HG02981 (cell line): Measurements from ENCODE around the gene DCST1.

Experiments
- ATAC-seq: cut with Tn5 transposase; IDR thresholded peaks from one replicate; pipeline ENCODE4 v1.9.1; 2021; ENCODE audit warnings: mild to moderate bottlenecking, moderate library complexity; ENCODE audit not compliant: unreplicated experiment

DCST1 gene

DNA sequence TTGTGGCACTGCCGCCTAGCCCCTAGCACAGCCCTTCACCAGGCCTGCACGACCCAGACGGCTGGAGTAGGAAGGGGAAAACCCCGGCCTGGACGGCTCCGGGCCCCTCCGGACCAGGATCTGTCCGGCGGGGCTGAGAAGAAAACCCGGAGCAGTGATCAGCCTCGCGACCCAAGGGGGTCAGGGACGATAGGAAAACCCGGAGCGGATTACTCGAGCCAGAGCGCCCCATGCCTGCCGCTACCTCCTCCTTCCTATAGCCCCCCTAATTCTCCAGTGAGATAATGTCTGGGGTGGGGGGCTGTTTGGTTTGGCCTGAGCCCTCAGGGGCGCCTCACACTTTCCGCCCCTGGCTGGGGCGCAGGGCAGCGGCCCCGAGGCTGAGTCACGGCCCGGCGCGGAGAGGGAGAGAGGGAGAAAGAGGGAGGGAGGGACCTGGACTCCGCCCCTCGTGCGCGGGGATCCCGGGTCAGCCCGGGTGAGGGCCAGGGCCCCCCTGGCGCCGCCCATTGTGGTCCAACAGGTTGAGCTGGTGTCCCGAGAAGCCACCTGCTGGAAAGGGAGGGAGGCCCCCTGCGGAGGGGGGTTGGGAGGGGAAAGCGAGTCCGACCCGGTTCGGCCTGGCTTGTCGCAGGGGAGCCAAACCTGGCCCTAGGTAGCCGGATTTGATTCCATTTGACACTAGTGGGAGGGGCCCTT, 32.7 kb upstream of the DCST1 start:
- ATAC-seq = peak; percentile 25

- ATAC-seq = no peak
Measured at GRCh38 chr1:155001425-155001674, 32.3 kb upstream of the DCST1 start.

DNA sequence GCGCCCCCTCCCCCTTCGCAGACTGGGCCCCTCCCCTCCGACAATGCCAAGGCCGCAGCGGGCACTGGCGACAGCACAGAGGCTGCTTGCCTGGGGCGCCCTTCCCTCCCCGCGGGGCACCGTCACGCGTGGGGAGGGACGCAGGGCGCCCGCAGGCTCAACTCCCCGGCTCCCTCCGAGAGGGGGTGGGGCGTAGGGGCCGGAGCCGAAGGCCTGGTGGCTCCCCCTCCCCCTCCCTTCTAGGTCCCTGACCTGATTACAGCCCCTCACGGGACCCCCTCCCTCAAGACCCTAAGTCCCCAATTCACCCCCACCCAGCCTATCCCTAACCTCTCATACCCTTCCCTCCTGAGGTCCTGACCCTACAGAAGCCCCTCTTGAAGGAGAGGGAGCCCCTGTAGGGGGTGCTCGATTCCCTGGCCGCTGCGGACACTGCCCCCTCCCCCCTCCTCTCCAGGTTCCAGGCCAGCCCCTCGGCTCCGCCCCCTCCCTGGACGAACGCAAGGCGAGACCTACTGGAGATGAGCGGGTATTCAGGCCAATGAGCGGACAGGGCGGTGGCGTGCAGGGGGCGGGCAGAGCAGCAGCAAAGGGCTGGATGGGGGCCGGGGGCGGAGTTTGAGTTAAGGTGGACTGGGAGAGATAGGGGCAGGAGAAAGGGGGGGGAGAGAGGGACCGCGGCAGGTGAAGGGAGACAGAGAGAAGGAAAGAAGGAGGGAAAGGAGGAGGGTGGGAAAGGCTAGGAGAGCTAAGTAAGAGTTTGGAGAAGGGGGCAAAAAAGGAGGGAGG, 31.8 kb upstream of the DCST1 start:
- peak; percentile 59 for ATAC-seq

DNA sequence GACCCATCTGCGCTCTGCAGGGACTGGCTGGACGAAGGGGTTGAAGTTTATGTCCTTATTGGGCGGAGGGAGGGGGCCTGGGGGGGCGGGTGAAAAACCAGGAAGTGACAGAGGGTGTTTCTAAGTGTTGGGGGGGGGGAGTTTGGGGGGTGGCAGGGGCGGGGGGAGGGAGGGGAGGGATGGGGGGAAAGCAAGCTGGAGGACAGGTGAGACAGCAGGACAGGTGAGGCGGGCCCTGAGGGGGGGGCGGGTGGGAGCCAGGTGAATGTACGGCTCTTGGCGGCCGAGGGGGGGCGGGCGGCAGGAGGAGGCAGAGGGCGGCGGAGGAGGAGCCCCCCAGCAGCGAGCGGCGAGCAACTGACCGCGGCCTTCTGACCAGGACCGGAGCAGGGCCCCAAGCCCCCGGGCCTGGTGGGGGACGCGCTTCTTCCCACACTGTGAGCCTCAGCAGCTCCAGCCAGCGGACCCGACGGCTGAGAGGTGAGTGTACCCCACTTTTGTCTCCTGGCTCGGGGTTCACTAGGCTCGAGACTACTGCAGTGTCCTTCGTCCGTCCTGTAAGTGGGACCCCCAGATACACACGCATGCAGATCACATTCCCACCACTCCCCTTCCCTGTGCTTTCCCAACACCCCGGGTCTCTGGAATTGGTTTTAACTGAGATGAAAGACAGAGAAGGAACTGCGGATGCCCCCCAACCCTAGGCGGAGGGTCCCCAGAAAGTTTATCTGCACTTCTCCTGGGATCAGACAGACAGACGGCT, 31.0 kb upstream of the DCST1 start, which contains the start of gene ZBTB7B:
Gene ZBTB7B (plus strand): TSS at position 339 of the 763 bp plus-strand sequence. CDS start 11,859 bp downstream, outside the sequence.
- peak; percentile 0 for ATAC-seq

DNA sequence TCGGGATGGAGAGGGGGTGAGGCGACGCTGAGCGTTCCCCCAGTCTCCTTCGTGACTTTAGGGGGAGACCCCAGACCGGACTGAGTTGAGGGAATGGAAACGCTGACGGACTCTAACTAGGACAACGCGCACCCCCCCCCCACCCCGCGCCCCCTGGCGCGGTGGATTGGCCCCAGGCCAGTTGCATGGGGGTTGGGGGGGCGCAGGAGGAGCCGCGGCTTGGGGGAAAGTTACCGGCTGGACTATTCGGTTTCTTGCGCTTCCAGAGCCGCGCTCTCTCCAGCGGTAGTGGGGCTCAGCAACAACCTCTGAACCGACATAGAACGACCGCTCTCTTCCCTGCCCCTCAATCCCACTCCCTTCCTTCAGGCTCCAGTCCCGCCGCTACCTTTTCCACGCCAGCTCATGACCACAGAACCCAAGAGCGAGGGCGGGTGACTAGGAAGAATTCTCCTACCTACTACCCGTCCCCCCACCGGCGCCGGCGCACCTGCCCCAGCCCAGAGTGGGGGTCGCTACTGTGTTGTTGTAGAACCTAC, 30.3 kb upstream of the DCST1 start:
- ATAC-seq = no peak

DNA sequence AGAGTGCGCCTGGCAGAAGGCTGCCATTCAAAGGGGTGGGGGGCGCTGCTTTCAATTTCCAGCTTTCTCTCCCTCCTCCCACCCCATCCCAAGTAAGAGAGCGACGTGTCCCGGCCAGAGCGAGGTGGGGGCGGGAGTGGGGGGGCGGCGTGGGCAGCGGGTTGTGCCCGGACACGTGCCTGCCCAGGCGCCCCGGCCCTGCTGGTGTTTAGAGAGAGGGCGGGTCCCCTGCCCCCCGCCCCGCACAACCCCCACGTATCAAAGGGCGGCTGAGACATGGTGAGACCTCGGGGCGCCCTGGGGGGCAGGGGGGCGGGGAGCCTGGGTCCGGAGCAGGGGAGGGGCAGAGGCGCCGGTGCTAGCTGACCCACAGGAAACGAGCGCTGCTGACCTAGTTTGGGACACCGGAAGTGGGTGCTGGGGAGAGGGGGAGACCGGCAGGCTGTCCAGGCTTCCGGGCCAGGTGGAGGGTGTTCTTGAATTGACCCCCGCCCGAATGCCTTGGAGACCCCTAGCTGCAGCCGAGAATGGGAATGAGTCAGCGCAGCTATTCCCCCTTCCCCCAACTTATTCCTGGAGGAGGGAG, 29.8 kb upstream of the DCST1 start:
- ATAC-seq = no peak

DNA sequence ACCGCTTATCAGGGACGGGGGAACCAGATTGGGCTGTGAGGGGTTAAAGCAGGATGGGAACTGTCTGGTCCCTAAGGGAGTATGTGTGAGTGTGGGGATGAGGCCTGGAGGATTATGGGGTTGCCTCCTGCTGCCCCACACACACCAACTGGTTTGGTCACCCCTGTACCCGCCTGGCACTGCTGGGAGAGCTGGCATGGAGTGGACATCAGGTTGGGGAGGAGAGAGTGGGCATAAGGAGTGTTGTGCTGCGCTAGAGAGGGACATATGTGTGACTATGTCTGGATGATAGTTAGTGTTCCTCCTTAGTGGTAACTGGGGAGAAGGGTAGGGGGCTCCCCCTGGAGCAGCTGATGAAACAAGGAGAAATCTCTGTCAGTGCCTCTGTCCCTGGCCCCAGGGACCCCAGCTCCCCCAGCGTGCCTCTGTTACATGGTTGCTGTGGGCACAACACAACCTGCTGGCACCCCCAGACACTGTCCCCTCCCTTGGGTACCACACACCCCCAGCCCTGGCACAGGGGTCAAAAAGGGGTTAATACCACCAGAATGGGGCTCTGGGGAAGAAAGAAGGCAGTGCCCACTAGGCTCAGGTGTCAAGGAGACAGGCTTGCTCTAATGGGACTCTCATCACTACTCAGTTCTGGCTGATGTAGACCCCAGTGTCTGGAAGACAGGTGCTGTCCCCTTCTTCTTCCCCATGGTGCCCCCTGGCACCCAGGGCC, 29.1 kb upstream of the DCST1 start:
- ATAC-seq = no peak

- no peak for ATAC-seq
Measured at GRCh38 chr1:155005076-155006011, 28.3 kb upstream of the DCST1 start.

GRCh38 chr1:155006601-155007101, 27.0 kb upstream of the DCST1 start:
- no peak for ATAC-seq

DNA sequence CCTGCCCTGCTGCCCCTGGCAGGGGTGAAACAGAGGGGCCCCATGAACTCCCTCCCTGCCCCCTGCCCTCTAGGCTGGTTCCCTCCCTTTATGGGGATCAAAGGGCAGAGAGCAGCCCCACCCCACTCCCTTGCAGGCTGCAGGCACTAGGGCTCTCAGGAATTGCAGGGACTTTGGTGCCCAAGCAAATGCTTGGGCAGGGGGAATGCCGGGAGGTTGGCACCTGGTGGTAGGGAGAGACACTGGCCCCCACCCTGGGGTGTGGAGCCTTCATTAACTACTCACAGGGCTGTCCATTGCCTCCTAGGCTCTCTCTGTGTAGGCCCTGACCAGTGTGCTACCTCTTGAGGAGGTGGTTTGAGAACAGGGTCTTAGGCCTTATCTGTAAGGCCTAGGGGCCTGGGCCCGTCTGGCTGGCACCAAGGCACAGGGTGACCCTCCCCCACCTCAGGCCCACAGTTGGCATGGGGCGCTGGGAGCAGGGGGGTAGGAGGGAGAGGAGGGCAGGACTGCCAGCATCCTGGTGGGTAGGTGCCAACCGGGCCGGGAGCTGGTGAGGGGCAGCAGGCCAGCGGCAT, 26.3 kb upstream of the DCST1 start:
- ATAC-seq = no peak

DNA sequence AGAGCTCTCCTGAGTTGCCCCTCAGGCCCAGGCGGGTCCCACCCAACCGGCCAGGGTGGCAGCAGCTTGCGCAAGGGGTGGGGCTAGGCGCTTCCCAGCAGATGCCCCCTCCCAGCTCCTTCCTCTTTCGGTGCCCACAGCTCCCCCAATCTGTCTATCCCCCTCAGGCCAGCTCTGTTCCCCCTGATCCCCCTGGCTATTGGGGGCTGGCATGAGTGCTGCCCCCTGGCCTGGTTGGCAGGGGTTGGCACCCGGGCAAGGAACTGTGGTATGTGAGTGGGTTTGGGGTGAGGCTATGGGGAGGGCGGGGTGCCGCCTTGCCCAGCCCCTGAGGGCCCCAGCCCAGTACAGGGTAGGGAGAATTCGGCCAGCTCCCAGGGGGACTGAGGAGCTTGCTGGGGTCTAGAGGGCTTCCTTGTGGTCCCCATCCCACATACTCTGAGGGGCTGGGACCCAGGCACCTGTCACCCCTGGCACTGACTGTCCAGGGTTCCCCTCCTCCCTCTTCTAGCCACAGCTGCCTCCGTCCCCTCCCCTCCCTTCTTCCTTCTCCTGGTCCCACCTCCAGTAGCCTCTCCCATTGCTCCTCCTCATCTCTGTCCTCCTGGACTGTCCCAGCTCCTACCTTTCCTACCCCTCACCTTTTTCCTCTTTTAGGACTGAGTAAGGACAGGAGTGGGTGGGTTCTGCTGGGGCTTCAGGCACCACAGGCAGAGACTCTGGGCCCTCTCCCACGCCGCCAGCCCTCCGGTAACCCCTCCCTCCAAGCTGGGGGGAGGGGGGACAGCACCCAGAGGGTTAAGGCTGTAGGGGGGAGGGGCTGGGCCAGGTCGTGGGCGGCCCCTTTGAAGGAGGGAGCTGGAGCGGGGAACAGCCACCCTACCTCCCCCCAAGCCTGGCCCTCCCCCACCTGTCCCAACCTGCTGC, 25.3 kb upstream of the DCST1 start:
- no peak for ATAC-seq

GRCh38 chr1:155009221-155009711, 24.4 kb upstream of the DCST1 start:
- ATAC-seq = no peak

DNA sequence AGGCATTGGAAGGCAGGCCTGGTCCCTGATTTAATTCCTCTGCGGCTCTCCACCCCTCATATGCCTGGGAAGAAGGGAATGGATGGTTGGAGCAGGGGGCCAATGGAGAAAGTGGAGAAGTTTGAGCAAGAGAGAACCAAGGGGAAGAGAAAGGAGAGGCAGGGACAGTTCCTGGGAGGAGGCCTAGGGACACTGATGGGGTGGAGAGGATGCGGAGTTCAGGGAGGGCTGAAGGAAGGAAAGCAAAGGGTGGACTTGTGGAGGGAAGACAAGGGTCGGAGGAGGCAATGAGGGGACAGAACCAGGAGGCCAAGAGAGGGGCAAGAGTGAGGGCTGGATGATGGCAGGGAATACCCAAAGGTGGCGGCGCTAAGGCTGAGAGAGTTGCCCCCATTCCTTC, 23.9 kb upstream of the DCST1 start:
- no peak for ATAC-seq

DNA sequence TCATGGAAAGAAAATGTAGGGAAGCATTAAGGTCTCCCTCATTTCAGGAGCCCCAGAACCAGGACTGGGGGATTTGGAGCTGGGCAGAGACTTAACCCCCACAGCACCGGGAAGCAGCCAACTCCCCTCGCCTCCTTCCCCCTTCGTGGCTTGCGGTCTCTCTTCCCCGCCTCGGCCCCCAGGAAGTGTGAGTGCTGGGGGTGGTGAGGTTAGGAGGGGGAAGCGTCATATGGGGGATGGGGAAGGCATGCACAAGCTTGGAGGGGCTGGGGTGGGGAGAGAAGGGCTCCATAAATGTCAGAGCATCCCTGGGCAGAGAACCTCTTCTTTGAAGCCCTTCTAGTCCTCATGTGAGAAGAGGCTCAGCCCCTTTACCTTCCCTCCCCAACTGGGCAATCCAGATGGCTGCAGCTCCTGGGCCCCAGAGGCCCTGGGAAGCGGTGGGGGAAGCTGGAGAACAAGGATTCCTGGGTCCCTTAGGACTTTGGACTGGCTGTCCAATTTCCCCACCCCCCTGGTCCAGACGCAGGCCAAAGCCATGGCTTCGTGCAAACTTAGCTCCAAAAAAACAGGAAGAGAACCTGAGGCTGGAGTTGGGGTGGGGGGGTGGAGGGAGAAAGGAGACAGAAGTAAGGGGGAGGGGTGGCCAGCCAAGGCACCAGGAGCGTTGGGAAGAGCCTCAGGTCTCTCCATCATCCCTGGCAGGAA, 23.3 kb upstream of the DCST1 start:
- ATAC-seq = no peak

- no peak for ATAC-seq
Measured at GRCh38 chr1:155011004-155011416, 22.6 kb upstream of the DCST1 start.

DNA sequence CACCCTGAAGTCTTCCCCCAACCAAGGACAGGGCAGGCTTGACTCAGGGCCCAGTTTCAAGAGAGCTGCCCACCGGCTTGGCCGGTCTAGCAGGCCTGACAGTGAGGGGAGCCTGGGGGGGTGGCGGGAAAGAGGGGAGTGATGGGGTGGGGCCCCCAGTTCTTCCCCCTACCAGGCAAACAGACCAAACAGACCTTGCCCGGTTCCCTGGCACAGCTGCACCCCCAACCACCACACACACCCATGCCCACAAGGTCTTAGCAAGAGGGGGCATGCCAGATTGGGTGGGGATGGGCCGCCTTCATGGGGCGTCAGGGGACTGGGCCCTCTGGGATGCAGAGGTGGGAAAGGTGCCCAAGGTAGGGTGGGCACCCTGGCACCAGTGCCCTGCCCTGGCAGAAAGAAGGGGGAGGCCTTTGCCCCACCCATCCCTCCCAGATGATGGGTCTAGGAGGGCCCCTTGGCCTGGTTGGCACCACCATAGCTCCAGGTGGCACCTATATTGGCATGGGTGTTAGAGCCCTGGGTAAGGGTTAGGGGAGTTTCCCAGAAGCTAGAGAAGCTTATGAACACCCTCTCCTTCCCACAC, 22.1 kb upstream of the DCST1 start:
- ATAC-seq = no peak
